SH-SY5Y (cell line): ENCODE data around the gene HEBP2.

ENCODE experiments used
- GATA2 ChIP-seq: IDR thresholded peaks from 2 replicates; pipeline ENCODE4 v1.6.1; 2011; ENCODE audit warnings: mild to moderate bottlenecking, low read depth, low read length
- GATA3 ChIP-seq: IDR thresholded peaks from 2 replicates; pipeline ENCODE4 v1.6.1; 2011; ENCODE audit warnings: low read depth, mild to moderate bottlenecking, low read length, moderate library complexity

The HEBP2 gene

GRCh38 chr6:138410972-138411880, 7.2 kb downstream of the HEBP2 start:
- TF ChIP-seq GATA3 (no peak), GATA2 (no peak)

DNA sequence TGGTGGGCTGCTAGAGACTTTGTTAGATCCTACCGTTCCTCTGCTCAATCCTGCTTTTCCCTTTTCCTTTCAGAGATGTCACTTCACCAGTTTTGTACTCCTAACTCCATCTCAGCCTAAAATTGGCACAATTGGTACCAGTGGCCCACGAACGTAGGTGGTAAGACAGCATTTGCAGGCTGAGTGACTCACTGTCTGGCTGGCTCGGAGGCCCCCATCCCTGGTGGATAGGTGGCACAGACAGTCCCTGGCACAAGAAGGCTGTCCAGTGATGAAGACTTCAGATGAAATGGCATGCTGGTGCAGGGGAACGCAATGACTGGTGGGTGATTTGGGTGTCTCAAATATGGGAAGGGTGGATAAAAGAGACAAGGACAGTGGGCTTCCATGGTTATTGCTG, 11.1 kb downstream of the HEBP2 start:
- TF ChIP-seq GATA3 (no peak), GATA2 (no peak)

GRCh38 chr6:138416206-138416605, 12.2 kb downstream of the HEBP2 start:
- TF ChIP-seq GATA2 = no peak
- TF ChIP-seq GATA3 = no peak

DNA sequence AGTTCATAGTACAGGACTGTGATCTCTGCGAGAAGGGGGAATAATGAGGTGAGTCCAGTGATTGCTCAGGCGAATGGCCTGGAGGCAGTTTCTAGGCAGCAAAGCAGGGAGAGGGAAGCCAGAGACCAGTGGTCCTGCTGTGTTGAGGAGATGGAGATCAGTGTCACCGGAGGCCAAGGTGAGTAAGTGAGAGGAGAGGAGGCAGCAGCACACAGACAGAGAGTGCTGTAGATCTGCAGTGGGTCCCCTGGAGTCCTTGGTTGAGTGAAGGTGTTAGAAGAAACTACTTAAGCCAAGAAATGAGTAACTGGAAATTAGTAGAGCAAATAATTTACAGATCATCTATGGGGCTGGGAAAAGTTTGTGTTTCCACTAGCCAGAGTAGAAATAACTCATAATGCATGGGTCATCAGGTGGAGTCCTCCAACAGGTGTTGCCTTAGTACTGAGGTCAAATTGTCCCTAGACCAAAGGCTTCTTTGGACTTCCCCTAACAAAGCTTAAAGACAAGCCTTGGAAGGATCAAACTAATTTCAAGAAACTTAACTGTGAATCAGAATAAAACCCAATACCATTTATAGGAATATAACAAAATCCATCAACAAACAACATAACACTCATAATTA, 13.6 kb downstream of the HEBP2 start:
- no peak for TF ChIP-seq GATA2
- TF ChIP-seq GATA3 = no peak

DNA sequence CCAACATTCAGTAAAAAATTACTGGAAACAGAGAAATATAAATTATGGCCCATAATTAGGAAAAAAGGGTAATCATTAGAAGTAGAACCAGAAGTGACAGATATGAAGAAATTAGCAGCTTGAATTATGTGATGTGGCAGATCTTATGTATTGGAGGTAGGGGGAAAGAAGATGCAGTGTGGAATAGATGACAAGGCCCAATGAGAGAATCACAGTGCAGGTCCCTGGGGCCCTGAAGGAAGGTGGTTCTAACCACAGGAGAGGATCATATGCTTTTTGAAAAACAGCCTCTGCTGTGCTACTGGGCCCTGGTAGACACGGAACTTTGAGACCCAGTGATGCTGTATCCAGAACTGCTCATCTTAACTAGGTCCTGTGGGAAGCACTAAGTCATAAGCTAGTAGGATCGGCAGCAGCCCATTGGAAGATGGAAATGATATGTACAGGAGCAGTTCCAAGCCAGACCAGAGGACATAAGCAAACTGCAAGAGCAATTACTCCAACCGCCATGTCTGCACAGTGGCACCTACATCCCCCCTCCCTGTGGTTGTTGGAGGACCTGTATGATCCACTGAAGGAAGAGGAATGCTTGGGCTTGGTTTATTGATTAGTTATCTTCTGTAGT, 14.2 kb downstream of the HEBP2 start:
- TF ChIP-seq GATA2 = no peak
- TF ChIP-seq GATA3 = no peak

DNA sequence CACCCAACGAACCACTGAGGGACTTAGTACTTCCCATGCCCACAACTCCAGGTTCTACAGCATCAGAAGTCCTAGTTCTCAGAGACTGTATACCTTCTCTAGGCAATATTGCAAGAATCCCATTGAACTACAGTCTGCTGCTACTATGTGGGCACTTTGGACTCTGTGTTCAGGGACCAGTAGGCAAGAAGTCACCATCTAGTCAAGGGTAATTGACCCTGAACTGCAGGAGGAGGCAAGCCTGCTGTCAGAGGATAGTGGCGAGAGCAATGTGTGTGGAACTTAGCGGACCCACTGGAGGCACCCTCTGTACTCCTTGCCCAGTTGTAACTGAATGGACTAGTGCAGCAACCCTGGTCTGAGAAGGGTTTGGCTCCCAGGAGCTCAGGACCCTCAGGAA, 15.7 kb downstream of the HEBP2 start:
- TF ChIP-seq GATA3 = no peak
- TF ChIP-seq GATA2 = no peak

DNA sequence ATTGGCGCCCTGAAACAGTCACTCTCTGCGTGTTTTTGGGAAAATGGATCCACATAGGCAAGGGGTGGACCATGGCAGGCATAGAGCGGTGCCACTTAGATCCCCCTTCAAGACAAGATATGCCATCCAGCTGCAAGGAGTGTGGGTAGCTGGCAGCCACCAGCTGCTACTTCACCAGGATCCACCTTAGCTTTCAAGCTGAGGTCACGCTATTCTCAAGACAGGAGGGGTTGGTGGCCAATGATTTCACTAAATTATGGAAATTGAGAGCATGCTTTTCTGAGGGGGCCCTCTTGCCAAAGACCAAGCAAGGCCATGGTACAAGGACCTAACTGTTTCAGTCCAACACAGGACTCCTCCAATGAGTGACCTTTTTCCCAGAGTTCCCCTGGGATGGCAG, 16.3 kb downstream of the HEBP2 start:
- no peak for TF ChIP-seq GATA2
- no peak for TF ChIP-seq GATA3

DNA sequence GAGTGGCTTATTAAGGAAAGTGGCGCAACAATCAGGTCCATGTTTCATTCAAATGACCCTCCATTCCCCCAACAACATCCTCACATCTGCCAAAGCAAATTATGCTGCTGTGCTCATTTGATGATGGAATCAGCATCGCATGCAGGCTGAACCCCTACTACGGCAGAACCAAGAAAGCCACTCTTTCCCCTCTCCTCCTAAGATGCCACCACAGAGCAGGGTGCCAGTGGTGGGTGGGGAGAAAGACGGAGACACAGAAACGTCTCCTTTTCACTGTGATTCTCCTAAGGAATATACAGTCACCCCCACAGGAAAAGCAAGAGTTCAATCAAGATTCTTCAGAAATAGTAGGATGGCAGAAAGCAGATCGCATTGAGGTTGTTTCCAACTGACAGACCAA, 17.1 kb downstream of the HEBP2 start:
- no peak for TF ChIP-seq GATA3
- no peak for TF ChIP-seq GATA2

DNA sequence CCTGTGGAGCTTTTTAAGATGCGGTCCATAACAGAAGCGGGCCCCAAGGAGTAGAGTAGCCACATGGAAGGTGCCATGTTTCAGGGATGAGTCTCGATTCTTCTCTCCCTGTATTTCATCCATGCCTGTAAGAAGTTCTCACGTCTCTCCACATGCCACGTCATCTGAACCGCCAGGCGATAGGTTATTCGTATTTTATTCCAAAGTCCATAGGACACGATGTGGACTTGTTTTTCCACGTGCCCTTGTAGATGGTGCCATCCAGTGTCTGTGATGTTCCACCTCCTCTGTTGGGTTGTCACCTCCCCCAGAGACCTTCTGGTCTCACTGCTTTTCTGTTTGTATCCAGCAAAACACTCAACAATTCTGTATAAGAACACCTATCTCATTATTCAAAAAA, 17.6 kb downstream of the HEBP2 start:
- TF ChIP-seq GATA2 (no peak), GATA3 (no peak)

GRCh38 chr6:138422861-138423260, 18.8 kb downstream of the HEBP2 start:
- TF ChIP-seq GATA2 = no peak
- TF ChIP-seq GATA3 = no peak

- TF ChIP-seq GATA3 = no peak
- no peak for TF ChIP-seq GATA2
These were observed 20.2 kb downstream of the HEBP2 start for GRCh38 chr6:138424004-138424904.

GRCh38 chr6:138426500-138427123, 22.6 kb downstream of the HEBP2 start:
- TF ChIP-seq GATA2 (no peak), GATA3 (no peak)

GRCh38 chr6:138427701-138428100, 23.7 kb downstream of the HEBP2 start:
- TF ChIP-seq GATA3 = no peak
- no peak for TF ChIP-seq GATA2

DNA sequence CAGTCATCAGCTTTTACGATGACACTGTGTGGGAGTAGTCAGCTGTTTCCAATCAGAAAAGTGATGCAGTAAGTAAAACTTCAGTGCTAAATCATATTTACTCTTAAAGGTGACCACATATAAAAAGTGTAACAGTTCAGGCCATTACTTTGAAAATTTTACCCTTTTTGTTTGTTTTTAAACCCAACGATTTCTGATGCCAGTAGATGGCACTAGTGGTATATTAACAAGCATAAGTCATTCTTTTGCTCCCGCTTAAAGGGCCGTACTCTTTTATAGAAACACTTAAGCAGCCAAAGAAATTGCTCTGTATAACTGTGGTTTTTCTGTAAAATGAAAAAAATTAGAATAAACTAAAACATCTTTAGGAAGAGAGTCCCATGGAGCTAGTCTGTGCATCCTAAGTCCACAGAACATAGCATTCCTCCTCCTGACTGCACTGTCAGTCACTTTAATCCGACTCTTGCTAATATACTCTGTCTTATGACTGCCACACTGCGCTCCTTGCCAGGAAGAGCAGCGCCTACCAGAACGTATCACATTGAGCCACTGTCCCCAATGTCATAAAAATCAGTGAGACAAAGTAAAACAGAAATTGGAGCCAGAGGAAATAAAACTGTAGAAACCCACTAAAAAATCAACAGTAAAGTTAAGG, 25.0 kb downstream of the HEBP2 start:
- TF ChIP-seq GATA2 (no peak), GATA3 (no peak)
